CD4-positive, alpha-beta memory T cell (primary cell): ENCODE data around the gene OR4X1. TPM values are rescaled to one million over a fixed set of nuclear protein-coding genes. Genes with fewer than 3 reads are reported as not detected.

Experiments
- polyA plus RNA-seq, 2 donors: library from polyadenylated mRNA; unstranded; fragments of 300-500 nt; fragmentation: Illumina TruSeq; gene quantifications; one replicate each; pipeline ENCODE4 v1.2.3, GENCODE V29; 2021
- total RNA-seq, 2 experiments: library from RNA; stranded (reverse); gene quantifications; one replicate each; pipeline ENCODE4 v1.2.3, GENCODE V29; 2021

The OR4X1 gene
- total and polyA plus RNA-seq, 4 experiments from 2014 or later = not detected

Other genes with a start within 250 kb of the OR4X1 start
- gene OR4B1, start 47.1 kb upstream of the OR4X1 start, total RNA-seq = not detected
- not detected for gene OR4B1, start 47.1 kb upstream of the OR4X1 start, polyA plus RNA-seq
- not detected for gene OR4X2, start 18.8 kb upstream of the OR4X1 start, total RNA-seq
- not detected for gene OR4X2, start 18.8 kb upstream of the OR4X1 start, polyA plus RNA-seq
- gene OR4S1, start 42.4 kb downstream of the OR4X1 start, total RNA-seq = not detected
- not detected for gene OR4S1, start 42.4 kb downstream of the OR4X1 start, polyA plus RNA-seq
- gene OR4C3, start 61.1 kb downstream of the OR4X1 start, total RNA-seq = not detected
- gene OR4C3, start 61.1 kb downstream of the OR4X1 start, polyA plus RNA-seq = not detected
- not detected for gene OR4C5, start 102.6 kb downstream of the OR4X1 start, total RNA-seq
- gene OR4C5, start 102.6 kb downstream of the OR4X1 start, polyA plus RNA-seq = not detected
- not detected for gene OR4A47, start 224.9 kb downstream of the OR4X1 start, total RNA-seq
- not detected for gene OR4A47, start 224.9 kb downstream of the OR4X1 start, polyA plus RNA-seq